SK-N-SH (cell line): ENCODE data around the gene ZNF680. TPM values are rescaled to one million over a fixed set of nuclear protein-coding genes. Genes with fewer than 3 reads are reported as not detected.

Experiments
- CTCF ChIA-PET: fragments of 300-600, 350-600 bp; formaldehyde crosslinking; extraction: SDS; loops from one replicate; lab custom pipeline; 2021; lab: Yijun Ruan, JAX
- POLR2A ChIA-PET: fragments of 350-600 bp; sonication (Branson Sonifier 250); formaldehyde crosslinking; extraction: SDS; loops from one replicate; lab custom pipeline; 2020; ENCODE audit warnings: antibody characterized with exemption, inconsistent platforms; lab: Yijun Ruan, JAX
- DNase-seq: peaks from one replicate; pipeline ENCODE4 v3.0.0; 2012
- H2AFZ ChIP-seq: fragments of 200-600 bp; sonication (generic); 2 replicates; pipeline ENCODE4 v1.8.1; 2016; ENCODE audit warnings: antibody characterized with exemption, mild to moderate bottlenecking, low read depth
- H3F3A ChIP-seq: fragments of 200-600 bp; sonication (generic); replicated peaks from 2 replicates; pipeline ENCODE3; 2016; ENCODE audit warnings: antibody characterized with exemption, mild to moderate bottlenecking; ENCODE audit not compliant: insufficient read depth
- H3K27ac ChIP-seq, 2 experiments: fragments of 200-500 bp in 1 of 2; fragments of 200-600 bp in 1 of 2; sonication (Bioruptor generic) in 1 of 2; sonication (generic), shearing (Covaris generic) in 1 of 2; 2 replicates each; pipeline versions ENCODE4 v1.5.1 to v1.6.1; 2014 to 2016; ENCODE audit warnings: low read depth in 2 of 2, inconsistent platforms in 1 of 2, low read length in 1 of 2, mild to moderate bottlenecking in 1 of 2, mixed read lengths in 1 of 2
- H3K27me3 ChIP-seq: fragments of 200-600 bp; sonication (generic), shearing (Covaris generic); 2 replicates; pipeline ENCODE4 v1.6.1; 2016; ENCODE audit warnings: mixed run types; ENCODE audit not compliant: insufficient read depth
- H3K36me3 ChIP-seq, 2 experiments: fragments of 200-500 bp in 1 of 2; fragments of 200-600 bp in 1 of 2; sonication (Bioruptor generic) in 1 of 2; sonication (generic) in 1 of 2; replicated peaks in 1 of 2; 2 replicates each; pipeline versions ENCODE3 to v1.5.1; 2014 to 2016; ENCODE audit warnings: low read length in 1 of 2, mild to moderate bottlenecking in 1 of 2; ENCODE audit not compliant: insufficient read depth in 2 of 2, control insufficient read depth in 1 of 2
- H3K4me1 ChIP-seq, 2 experiments: fragments of 200-500 bp in 1 of 2; fragments of 200-600 bp in 1 of 2; sonication (Bioruptor generic) in 1 of 2; sonication (generic), shearing (Covaris generic) in 1 of 2; 2 replicates each; pipeline versions ENCODE4 v1.5.1 to v1.6.1; 2014 to 2016; ENCODE audit warnings: low read depth in 1 of 2, low read length in 1 of 2, mixed run types in 1 of 2; ENCODE audit not compliant: insufficient read depth in 2 of 2, control insufficient read depth in 1 of 2
- H3K4me2 ChIP-seq: fragments of 200-600 bp; sonication (generic), shearing (Covaris generic); 2 replicates; pipeline ENCODE4 v1.6.1; 2017; ENCODE audit warnings: mixed run types
- H3K4me3 ChIP-seq, 2 experiments: fragments of 200-500 bp in 1 of 2; fragments of 200-600 bp in 1 of 2; sonication (Bioruptor generic) in 1 of 2; sonication (generic), shearing (Covaris generic) in 1 of 2; 2 replicates each; pipeline versions ENCODE4 v1.5.1 to v1.8.1; 2014 to 2016; ENCODE audit warnings: low read depth in 2 of 2, inconsistent platforms in 1 of 2, low read length in 1 of 2, mild to moderate bottlenecking in 1 of 2, mixed read lengths in 1 of 2, moderate library complexity in 1 of 2
- H3K79me2 ChIP-seq: fragments of 200-600 bp; sonication (generic); 2 replicates; pipeline ENCODE4 v1.8.1; 2017; ENCODE audit warnings: mild to moderate bottlenecking; ENCODE audit not compliant: insufficient read depth
- H3K9ac ChIP-seq: fragments of 200-600 bp; sonication (generic); 2 replicates; pipeline ENCODE4 v1.6.1; 2017; ENCODE audit warnings: mixed run types
- H3K9me2 ChIP-seq: fragments of 200-600 bp; sonication (generic); 2 replicates; pipeline ENCODE4 v1.6.1; 2017; ENCODE audit warnings: mixed run types
- H3K9me3 ChIP-seq: fragments of 200-600 bp; sonication (generic); 2 replicates; pipeline ENCODE4 v1.6.1; 2017; ENCODE audit warnings: mixed run types, mild to moderate bottlenecking, moderate library complexity
- H4K20me1 ChIP-seq: fragments of 200-600 bp; sonication (generic); 2 replicates; pipeline ENCODE4 v1.6.1; 2017; ENCODE audit warnings: mild to moderate bottlenecking, mixed run types; ENCODE audit not compliant: insufficient read depth
- EP300 ChIP-seq, 2 experiments: IDR thresholded peaks; 2 replicates each; pipeline versions ENCODE4 v1.4.0 to v1.6.1; 2012; ENCODE audit warnings: borderline replicate concordance in 1 of 2, low read depth in 1 of 2, low read length in 1 of 2
- EZH2phosphoT487 ChIP-seq: fragments of 200-600 bp; sonication (generic); IDR thresholded peaks from 2 replicates; pipeline ENCODE4 v1.6.1; 2017; ENCODE audit warnings: low read depth, mixed run types, mild to moderate bottlenecking, antibody characterized with exemption, moderate library complexity, borderline replicate concordance
- FOXJ3 ChIP-seq: sonication (generic); formaldehyde crosslinking; IDR thresholded peaks from 2 replicates; pipeline ENCODE4 v1.5.1; 2020; ENCODE audit warnings: mild to moderate bottlenecking, missing genetic modification reagents
- FOXM1 ChIP-seq: IDR thresholded peaks from 2 replicates; pipeline ENCODE4 v1.4.0; 2012; ENCODE audit warnings: low read depth, mild to moderate bottlenecking
- GABPA ChIP-seq: IDR thresholded peaks from 2 replicates; pipeline ENCODE4 v1.4.0; 2012; ENCODE audit warnings: low read depth, mild to moderate bottlenecking
- GATA2 ChIP-seq: sonication (generic); formaldehyde crosslinking; IDR thresholded peaks from 2 replicates; pipeline ENCODE4 v1.5.0; 2020; ENCODE audit warnings: mild to moderate bottlenecking, missing genetic modification reagents
- JUND ChIP-seq: IDR thresholded peaks from 2 replicates; pipeline ENCODE4 v1.4.0; 2012
- MAX ChIP-seq: IDR thresholded peaks from 2 replicates; pipeline ENCODE4 v1.4.0; 2012; ENCODE audit warnings: low read depth
- MEF2A ChIP-seq: IDR thresholded peaks from 2 replicates; pipeline ENCODE4 v1.4.0; 2012; ENCODE audit warnings: low read depth, borderline replicate concordance
- MXI1 ChIP-seq: IDR thresholded peaks from 2 replicates; pipeline ENCODE4 v1.6.1; 2012; ENCODE audit warnings: mild to moderate bottlenecking, low read depth, low read length, improper control_type of control experiment
- NRF1 ChIP-seq: IDR thresholded peaks from 2 replicates; pipeline ENCODE4 v1.6.1; 2012; ENCODE audit warnings: low read depth, mild to moderate bottlenecking, low read length
- POLR2AphosphoS5 ChIP-seq: IDR thresholded peaks from 2 replicates; pipeline ENCODE4 v1.6.1; 2012; ENCODE audit warnings: low read depth, low read length
- RAD21 ChIP-seq: IDR thresholded peaks from 2 replicates; pipeline ENCODE4 v1.6.1; 2012; ENCODE audit warnings: mild to moderate bottlenecking, low read length
- RCOR1 ChIP-seq: fragments of 150-350 bp; IDR thresholded peaks from 2 replicates; pipeline ENCODE4 v1.6.1; 2017; ENCODE audit warnings: antibody characterized with exemption, low read length
- RXRA ChIP-seq: IDR thresholded peaks from 2 replicates; pipeline ENCODE4 v1.4.0; 2012; ENCODE audit warnings: low read depth, mild to moderate bottlenecking, borderline replicate concordance
- SIN3A ChIP-seq: IDR thresholded peaks from 2 replicates; pipeline ENCODE4 v1.6.1; 2012; ENCODE audit warnings: low read depth, mild to moderate bottlenecking, low read length, moderate library complexity, borderline replicate concordance
- USF2 ChIP-seq: fragments of 150-350 bp; IDR thresholded peaks from 2 replicates; pipeline ENCODE4 v1.6.1; 2017; ENCODE audit warnings: antibody characterized with exemption, low read length, low read depth, borderline replicate concordance
- YY1 ChIP-seq: IDR thresholded peaks from 2 replicates; pipeline ENCODE4 v1.4.0; 2012; ENCODE audit warnings: low read depth, mild to moderate bottlenecking
- WGBS: methylation state at CpG from one replicate; pipeline ENCODE4 v1.1.6; 2017; ENCODE audit warnings: low lambda C conversion rate; 5-methylcytosine and 5-hydroxymethylcytosine counted together
- polyA plus RNA-seq, 3 experiments: library from polyadenylated mRNA; depleted of rRNA; stranded (reverse); fragments of >200 nt; gene quantifications; 2 replicates each; pipeline ENCODE4 v1.2.3, GENCODE V29; 2012
- TF ChIP-seq, protein P1 (sequence below): IDR thresholded peaks from 2 replicates; pipeline ENCODE4 v1.6.1; 2012; ENCODE audit warnings: mild to moderate bottlenecking, low read depth, low read length, moderate library complexity
- TF ChIP-seq, protein P2 (sequence below): IDR thresholded peaks from 2 replicates; pipeline ENCODE4; 2012
- TF ChIP-seq, protein P3 (sequence below): fragments of 150-350 bp; IDR thresholded peaks from 2 replicates; pipeline ENCODE4 v1.6.1; 2016; ENCODE audit warnings: mild to moderate bottlenecking, low read depth, low read length
- TF ChIP-seq, protein P4 (sequence below): fragments of 200-600 bp; sonication (generic); IDR thresholded peaks from 2 replicates; pipeline ENCODE4 v1.6.1; 2017; ENCODE audit warnings: antibody characterized with exemption, mild to moderate bottlenecking, moderate library complexity

Gene ZNF680
- polyA plus RNA-seq, 1 of the 3 experiments (the other 2 are of a cell fraction) = 1.6 TPM

DNA sequence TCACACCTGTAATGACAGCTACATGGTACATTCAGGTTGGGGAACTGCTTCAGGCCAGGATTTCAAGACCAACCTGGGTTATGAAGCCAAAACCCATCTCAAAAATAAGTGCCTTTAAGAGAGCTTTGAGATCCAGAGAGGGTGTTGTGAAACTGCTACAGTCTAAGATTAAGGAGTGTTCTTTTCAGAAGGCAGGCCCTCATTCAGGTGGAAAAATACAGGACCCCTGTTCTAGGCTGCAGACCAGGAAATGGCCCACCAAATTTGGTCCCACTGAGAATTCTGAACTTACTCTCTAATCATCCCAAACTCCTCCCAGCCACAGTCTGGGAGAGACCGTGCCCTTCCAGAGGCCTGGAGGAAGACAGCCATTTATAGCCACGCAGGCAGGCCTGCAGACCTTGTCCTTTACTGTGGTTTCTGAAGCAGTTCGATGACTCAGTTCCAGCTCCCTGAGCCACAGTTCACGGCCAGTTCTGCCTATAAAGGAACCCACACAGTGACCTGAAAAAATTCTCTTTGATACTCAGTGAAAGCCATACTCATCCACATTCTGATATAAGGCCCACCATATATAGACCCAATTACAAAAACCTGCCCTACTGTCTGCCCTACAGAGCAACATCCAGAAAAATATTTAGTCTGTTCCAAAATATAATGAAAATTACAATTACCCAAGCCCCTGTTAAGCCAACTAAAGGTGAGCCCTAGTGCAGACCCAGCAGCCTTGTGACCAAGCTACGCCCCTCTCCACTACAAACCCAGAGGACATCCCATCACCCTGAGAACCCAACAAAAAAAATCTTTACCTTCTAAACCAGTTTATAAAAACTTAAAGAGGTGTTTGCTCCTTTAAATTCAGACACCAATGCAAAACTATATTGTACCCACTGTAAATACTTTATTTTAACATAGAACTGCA, 21.2 kb downstream of the ZNF680 start:
- no peak overlapping the region for H3K4me3 ChIP-seq
- ChIA-PET POLR2A (no interaction called here), CTCF (no interaction called here)
- no peak for DNase-seq
- H3K79me2 ChIP-seq = peaks cover 67% of the 10 kb centered on the region
- H3F3A ChIP-seq = peaks cover 14% of the 10 kb centered on the region
- no peaks in the 10 kb centered on the region for H3K9me2 ChIP-seq
- peak overlapping the region; percentile 25; the same call in 1 of the 2 replicates for H3K4me2 ChIP-seq
- H4K20me1 ChIP-seq = no peaks in the 10 kb centered on the region
- H3K36me3 ChIP-seq = peaks cover 8 to 54% of the 10 kb centered on the region in 2 experiments
- WGBS = 73% methylated on average over 5 of the region's 5 CpGs
- H3K9me3 ChIP-seq = no peaks in the 10 kb centered on the region
- H3K4me1 ChIP-seq = no peaks in the 10 kb centered on the region; a peak in 1 of 4 replicates
- H2AFZ ChIP-seq = no peak overlapping the region; the same call in 1 of the 2 replicates
- peak overlapping the region in 1 of 2 experiments; percentile 41; a peak in 3 of 4 replicates for H3K27ac ChIP-seq
- H3K27me3 ChIP-seq = no peaks in the 10 kb centered on the region
- H3K9ac ChIP-seq = peak overlapping the region; percentile 8; the same call in 1 of the 2 replicates
- no peak for TF ChIP-seq RAD21
- TF ChIP-seq MXI1 = no peak
- TF ChIP-seq EZH2phosphoT487 = no peak
- TF ChIP-seq, protein P1, sequence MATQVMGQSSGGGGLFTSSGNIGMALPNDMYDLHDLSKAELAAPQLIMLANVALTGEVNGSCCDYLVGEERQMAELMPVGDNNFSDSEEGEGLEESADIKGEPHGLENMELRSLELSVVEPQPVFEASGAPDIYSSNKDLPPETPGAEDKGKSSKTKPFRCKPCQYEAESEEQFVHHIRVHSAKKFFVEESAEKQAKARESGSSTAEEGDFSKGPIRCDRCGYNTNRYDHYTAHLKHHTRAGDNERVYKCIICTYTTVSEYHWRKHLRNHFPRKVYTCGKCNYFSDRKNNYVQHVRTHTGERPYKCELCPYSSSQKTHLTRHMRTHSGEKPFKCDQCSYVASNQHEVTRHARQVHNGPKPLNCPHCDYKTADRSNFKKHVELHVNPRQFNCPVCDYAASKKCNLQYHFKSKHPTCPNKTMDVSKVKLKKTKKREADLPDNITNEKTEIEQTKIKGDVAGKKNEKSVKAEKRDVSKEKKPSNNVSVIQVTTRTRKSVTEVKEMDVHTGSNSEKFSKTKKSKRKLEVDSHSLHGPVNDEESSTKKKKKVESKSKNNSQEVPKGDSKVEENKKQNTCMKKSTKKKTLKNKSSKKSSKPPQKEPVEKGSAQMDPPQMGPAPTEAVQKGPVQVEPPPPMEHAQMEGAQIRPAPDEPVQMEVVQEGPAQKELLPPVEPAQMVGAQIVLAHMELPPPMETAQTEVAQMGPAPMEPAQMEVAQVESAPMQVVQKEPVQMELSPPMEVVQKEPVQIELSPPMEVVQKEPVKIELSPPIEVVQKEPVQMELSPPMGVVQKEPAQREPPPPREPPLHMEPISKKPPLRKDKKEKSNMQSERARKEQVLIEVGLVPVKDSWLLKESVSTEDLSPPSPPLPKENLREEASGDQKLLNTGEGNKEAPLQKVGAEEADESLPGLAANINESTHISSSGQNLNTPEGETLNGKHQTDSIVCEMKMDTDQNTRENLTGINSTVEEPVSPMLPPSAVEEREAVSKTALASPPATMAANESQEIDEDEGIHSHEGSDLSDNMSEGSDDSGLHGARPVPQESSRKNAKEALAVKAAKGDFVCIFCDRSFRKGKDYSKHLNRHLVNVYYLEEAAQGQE = no peak
- peak; percentile 46; the same call in 1 of the 2 replicates for TF ChIP-seq MAX
- TF ChIP-seq RCOR1 = no peak
- TF ChIP-seq GATA2 (CRISPR knock-in tag) = no peak
- no peak for TF ChIP-seq FOXJ3 (CRISPR knock-in tag)
- no peak for TF ChIP-seq SIN3A
- TF ChIP-seq NRF1 = no peak
- TF ChIP-seq RXRA = peak; percentile 21; the same call in 1 of the 2 replicates
- peak; percentile 59; the same call in 1 of the 2 replicates for TF ChIP-seq YY1
- TF ChIP-seq EP300 (IDR thresholded peaks at IDR 0.05; ENCODE audit: borderline replicate concordance in 1 of 2, low read depth in 1 of 2, low read length in 1 of 2) = no peak
- TF ChIP-seq MEF2A = no peak
- TF ChIP-seq GABPA = no peak
- TF ChIP-seq POLR2AphosphoS5 = no peak
- no peak for TF ChIP-seq USF2
- TF ChIP-seq, protein P2, sequence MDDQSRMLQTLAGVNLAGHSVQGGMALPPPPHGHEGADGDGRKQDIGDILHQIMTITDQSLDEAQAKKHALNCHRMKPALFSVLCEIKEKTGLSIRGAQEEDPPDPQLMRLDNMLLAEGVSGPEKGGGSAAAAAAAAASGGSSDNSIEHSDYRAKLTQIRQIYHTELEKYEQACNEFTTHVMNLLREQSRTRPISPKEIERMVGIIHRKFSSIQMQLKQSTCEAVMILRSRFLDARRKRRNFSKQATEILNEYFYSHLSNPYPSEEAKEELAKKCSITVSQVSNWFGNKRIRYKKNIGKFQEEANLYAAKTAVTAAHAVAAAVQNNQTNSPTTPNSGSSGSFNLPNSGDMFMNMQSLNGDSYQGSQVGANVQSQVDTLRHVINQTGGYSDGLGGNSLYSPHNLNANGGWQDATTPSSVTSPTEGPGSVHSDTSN = no peak
- peak; percentile 53; the same call in 1 of the 2 replicates for TF ChIP-seq JUND
- TF ChIP-seq, protein P3, sequence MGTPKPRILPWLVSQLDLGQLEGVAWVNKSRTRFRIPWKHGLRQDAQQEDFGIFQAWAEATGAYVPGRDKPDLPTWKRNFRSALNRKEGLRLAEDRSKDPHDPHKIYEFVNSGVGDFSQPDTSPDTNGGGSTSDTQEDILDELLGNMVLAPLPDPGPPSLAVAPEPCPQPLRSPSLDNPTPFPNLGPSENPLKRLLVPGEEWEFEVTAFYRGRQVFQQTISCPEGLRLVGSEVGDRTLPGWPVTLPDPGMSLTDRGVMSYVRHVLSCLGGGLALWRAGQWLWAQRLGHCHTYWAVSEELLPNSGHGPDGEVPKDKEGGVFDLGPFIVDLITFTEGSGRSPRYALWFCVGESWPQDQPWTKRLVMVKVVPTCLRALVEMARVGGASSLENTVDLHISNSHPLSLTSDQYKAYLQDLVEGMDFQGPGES = no peak
- no peak for TF ChIP-seq FOXM1
- TF ChIP-seq, protein P4, sequence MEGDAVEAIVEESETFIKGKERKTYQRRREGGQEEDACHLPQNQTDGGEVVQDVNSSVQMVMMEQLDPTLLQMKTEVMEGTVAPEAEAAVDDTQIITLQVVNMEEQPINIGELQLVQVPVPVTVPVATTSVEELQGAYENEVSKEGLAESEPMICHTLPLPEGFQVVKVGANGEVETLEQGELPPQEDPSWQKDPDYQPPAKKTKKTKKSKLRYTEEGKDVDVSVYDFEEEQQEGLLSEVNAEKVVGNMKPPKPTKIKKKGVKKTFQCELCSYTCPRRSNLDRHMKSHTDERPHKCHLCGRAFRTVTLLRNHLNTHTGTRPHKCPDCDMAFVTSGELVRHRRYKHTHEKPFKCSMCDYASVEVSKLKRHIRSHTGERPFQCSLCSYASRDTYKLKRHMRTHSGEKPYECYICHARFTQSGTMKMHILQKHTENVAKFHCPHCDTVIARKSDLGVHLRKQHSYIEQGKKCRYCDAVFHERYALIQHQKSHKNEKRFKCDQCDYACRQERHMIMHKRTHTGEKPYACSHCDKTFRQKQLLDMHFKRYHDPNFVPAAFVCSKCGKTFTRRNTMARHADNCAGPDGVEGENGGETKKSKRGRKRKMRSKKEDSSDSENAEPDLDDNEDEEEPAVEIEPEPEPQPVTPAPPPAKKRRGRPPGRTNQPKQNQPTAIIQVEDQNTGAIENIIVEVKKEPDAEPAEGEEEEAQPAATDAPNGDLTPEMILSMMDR = no peak
